ENCODE measurements around the gene SLC38A11.

SLC38A11 gene

GRCh38 chr2:164913640-164914350 lies 41.5 kb downstream of the SLC38A11 start:
- DNase-seq = no peak

- DNase-seq = no peak
These were observed 42.3 kb downstream of the SLC38A11 start for GRCh38 chr2:164913011-164913410.

- no peak for DNase-seq
These were observed 43.5 kb downstream of the SLC38A11 start for GRCh38 chr2:164911832-164912231.

GRCh38 chr2:164910101-164910899 lies 45.0 kb downstream of the SLC38A11 start:
- DNase-seq = no peak

- DNase-seq = no peak
These were observed 48.4 kb downstream of the SLC38A11 start for GRCh38 chr2:164906947-164907346.

GRCh38 chr2:164905307-164905706 lies 50.0 kb downstream of the SLC38A11 start:
- DNase-seq = no peak

GRCh38 chr2:164903951-164904350 lies 51.4 kb downstream of the SLC38A11 start:
- DNase-seq = no peak

GRCh38 chr2:164903204-164903603 lies 52.1 kb downstream of the SLC38A11 start:
- DNase-seq = no peak

- no peak for DNase-seq
These were observed 56.2 kb downstream of the SLC38A11 start for GRCh38 chr2:164899121-164899520.

GRCh38 chr2:164898475-164898874 lies 56.9 kb downstream of the SLC38A11 start:
- no peak for DNase-seq

GRCh38 chr2:164897469-164898260 lies 57.7 kb downstream of the SLC38A11 start:
- DNase-seq = no peak

- DNase-seq = no peak
These were observed 58.5 kb downstream of the SLC38A11 start for GRCh38 chr2:164896634-164897355.

GRCh38 chr2:164896226-164896625 lies 59.1 kb downstream of the SLC38A11 start:
- no peak for DNase-seq

- DNase-seq = no peak
These were observed 63.9 kb downstream of the SLC38A11 start for GRCh38 chr2:164891460-164891859.

- no peak for DNase-seq
These were observed 64.8 kb downstream of the SLC38A11 start for GRCh38 chr2:164890544-164890943.

- DNase-seq = no peak
These were observed 66.7 kb downstream of the SLC38A11 start for GRCh38 chr2:164888592-164888991.

- no peak for DNase-seq
These were observed 67.7 kb downstream of the SLC38A11 start for GRCh38 chr2:164887434-164888144.

GRCh38 chr2:164882276-164882675 lies 73.0 kb downstream of the SLC38A11 start:
- DNase-seq = no peak

- DNase-seq = no peak
These were observed 73.8 kb downstream of the SLC38A11 start for GRCh38 chr2:164881524-164881923.

- DNase-seq = no peak
These were observed 75.3 kb downstream of the SLC38A11 start for GRCh38 chr2:164879901-164880535.

- DNase-seq = no peak
These were observed 77.4 kb downstream of the SLC38A11 start for GRCh38 chr2:164877927-164878326.

GRCh38 chr2:164877169-164877568 lies 78.2 kb downstream of the SLC38A11 start:
- DNase-seq = no peak

Data from NCI-H526 treated with DMSO at 0.1 percent for 48 hours (cell line).